Activated T-helper 1 cell treated with anti-CD3 and anti-CD28 coated beads, Interleukin-2, amount 50 U/mL, for 16 hours (primary cell): ENCODE measurements around the gene AQP9.
"Not testable (repeated sequence)": the region's sequence is repeated elsewhere in the genome, so short reads cannot be mapped to it uniquely, and the experiment has no call there.

ENCODE experiments used
- DNase-seq, 2 donors: peaks; one replicate each; pipeline ENCODE4 v3.0.0-alpha.2; 2020; ENCODE audit warnings: low read depth in 1 of 2, low spot score in 1 of 2

AQP9 gene

DNA sequence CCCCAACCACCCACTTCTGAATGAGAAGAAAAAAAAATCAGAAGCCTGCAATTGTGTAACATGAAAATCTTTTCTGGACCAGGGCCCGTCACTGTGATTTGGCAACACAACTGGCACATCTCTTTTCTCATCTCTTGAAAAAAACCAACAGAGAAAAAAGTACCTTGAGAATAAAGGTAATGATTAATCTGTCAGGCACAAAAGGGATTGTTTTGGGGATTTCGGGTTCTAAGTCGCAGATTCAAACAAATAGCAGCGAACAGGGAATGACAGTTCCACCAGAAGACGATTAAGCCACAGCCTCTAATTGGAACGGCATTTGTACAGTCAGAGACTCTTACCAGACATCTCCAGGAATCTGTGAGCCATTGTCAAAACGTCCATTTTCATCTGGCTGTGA lies at the start of gene AQP9:
Gene AQP9, plus strand, starts transcription at position 276 of the 400 bp plus-strand sequence. CDS start 185 bp downstream, outside the sequence.
- DNase-seq: no peak

GRCh38 chr15:58095415-58095814 lies 42.8 kb upstream of the AQP9 start:
- DNase-seq: no peak

- DNase-seq: no peak
Observed at GRCh38 chr15:58096529-58097084, 41.6 kb upstream of the AQP9 start.

GRCh38 chr15:58103482-58103881 lies 34.7 kb upstream of the AQP9 start:
- no peak for DNase-seq

DNA sequence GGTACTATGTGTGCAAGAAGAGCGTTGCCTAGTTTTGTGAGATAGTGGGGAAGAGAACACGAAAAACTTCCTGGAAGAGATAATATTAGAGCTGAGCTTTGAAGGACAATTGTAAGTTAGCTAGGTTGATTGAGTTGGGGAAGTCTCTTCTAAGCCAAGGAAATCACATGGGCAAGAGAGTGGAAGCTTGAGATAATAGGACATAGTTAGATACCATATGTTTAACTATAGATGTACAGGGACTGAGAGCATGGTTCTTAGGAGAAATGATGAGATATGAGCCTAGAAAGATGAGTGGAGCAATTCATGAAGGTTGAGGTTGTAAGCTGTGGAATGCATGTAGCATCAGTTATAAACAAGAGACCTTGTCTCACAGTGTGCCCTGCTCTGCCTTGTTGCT lies 30.1 kb upstream of the AQP9 start:
- no peak for DNase-seq

- DNase-seq: no peak
Observed at GRCh38 chr15:58109419-58109818, 28.8 kb upstream of the AQP9 start.

GRCh38 chr15:58110999-58111717 lies 27.0 kb upstream of the AQP9 start:
- no peak for DNase-seq

GRCh38 chr15:58111718-58112104 lies 26.5 kb upstream of the AQP9 start:
- no peak for DNase-seq

DNA sequence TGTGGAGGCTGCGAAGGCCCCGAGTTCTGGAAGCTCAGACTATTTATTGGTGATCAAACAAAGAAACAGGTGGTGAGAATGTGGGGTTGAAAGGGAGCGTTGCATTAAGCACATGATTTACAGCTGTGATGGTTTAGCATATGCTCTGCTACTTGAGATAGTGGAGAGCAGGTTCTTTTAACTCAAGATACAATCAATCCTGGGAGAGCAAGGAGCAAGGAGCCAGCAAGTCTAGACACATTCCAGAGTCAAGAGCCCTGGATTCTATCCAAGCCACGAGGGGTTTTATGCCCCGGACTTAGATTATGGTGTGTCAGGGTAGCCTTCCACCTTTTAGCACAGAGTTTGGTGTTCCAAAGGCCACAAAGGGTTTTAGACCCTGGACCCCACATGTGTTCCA lies 24.8 kb upstream of the AQP9 start:
- not testable (repeated sequence) for DNase-seq

GRCh38 chr15:58114388-58114787 lies 23.8 kb upstream of the AQP9 start:
- DNase-seq: no peak

DNA sequence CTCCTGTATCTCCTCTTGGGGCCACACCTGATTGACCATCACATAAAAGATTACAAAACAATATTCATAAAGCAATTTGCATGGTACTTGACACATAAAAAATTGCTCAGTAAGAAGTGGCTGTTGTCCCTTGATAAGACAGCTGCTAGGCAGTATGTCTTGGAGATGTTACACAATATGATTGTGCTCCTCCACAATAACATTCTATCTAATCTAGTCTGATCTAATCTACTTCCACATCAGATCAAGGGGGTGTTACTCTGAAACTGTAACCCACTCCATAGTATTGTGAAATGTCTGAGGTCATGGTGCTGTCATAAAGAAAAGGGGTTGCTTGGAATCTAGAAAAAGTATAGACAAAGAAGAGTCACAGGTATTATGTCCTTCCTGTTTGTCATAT lies 23.4 kb upstream of the AQP9 start:
- DNase-seq: no peak

DNA sequence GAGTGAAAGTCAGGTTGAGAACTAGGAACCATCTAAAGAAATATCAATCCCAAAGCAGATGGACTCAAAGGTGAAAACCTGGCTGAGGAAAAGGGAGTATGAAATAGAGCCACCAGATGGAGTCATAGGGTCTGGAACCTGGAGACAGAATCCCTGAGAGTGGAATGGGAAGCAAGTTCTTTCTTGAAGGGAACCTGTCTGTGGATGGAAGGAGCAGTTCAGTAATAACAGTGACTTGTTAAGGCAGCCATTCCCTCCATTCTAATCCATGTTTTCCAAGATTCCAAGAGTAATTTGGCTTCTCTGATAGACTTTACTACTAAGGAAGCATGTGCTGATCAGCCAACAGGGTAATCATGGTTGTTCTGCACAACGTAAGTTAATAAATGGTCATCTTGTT lies 22.5 kb upstream of the AQP9 start:
- no peak for DNase-seq

- DNase-seq: no peak
Observed at GRCh38 chr15:58117619-58118018, 20.6 kb upstream of the AQP9 start.

GRCh38 chr15:58118272-58118671 lies 19.9 kb upstream of the AQP9 start:
- DNase-seq: no peak

DNA sequence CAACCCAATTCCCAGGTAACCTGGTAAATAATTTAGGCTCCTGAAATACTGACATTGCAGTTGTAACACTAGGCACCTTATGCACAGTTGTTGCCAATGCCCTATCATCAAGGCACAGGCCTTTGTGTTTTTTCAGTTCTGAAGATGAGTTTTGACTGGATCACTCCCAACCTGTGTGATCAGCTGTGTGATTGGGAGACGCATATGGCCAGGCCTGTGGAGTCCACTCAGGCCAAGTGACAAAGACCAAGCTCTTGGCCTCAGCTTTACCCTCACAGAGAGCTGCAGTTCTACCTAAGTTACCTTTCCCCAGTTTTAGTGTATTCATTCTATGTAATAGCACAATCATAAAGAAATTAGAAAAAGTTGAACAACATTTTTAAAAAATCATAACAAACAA lies 19.2 kb upstream of the AQP9 start:
- no peak for DNase-seq

DNA sequence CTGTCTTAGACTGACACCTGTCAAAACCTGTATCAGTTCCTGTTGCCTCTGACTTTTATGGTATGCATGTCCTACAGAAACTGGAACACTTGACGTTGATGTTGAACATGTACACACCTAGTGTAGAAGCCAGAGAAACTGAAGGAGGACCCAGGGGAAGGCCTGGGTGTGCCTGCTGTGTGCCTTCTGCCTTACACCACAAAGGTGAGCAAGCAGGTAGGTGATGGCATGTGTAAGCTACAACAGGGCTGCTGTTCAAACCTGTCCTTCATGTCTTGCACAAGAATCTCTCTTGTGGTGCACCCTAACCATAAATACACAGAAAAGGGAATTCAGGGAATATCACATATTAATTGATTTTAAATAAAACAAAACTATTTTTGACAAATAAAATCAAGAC lies 13.6 kb upstream of the AQP9 start:
- DNase-seq: no peak

- DNase-seq: no peak
Observed at GRCh38 chr15:58125333-58125732, 12.8 kb upstream of the AQP9 start.

GRCh38 chr15:58134886-58135285 lies 3.3 kb upstream of the AQP9 start:
- DNase-seq: no peak

DNA sequence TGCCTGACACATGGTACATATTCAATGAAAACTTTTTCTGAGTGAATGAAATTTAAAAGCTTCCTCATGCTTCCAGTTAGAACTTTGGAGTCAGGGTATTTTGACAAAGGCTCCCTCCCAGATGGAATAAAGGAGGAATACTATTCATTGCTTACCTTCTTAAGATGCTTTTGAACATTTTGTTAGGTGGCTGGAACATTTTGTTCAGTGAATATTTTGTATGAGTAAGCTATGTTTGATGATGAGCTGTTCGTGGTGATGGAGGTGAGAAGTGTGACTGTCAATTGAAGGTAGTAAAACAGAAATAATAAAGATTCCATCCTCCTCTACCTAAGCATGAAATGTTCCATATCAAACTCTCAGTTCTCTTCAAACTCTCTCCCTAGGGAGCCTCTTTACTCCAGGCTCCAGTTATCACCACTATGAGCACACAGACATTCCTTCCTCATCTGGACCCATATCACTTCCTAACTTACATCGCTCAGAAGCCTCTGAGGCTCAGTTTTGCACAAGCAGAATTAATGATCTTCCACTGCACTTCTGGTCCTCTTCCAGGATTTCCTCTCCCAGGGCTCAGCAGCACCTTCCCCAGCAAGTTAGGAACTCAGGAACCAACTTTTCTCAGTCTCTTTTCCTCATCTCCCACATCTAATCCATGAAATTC lies 2.5 kb upstream of the AQP9 start:
- DNase-seq: no peak

DNA sequence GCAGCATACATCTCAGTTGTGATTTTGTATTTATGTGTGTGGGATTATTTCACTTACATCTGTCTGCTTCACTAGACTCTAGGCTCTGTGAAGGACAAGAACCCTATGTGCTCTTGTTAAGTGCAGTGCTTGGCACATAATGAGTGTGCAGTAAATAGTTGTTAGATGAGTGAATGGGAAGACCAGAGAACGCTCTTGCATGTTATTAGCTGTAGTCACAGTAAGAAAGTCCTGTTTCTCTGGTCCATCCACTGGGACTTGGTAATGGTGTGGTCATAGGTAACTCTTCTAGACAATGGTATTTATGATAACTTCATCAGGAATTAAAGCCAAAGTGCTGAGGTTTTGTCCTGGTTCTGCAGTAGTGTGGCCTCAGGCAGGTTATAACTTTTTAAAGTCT lies 1.4 kb upstream of the AQP9 start:
- no peak for DNase-seq

- DNase-seq: no peak
Observed at GRCh38 chr15:58137686-58138085, 495 bp upstream of the AQP9 start.

GRCh38 chr15:58139276-58139988 lies 1.3 kb downstream of the AQP9 start:
- DNase-seq: no peak
